Fibroblast of skin of right quadriceps (primary cell): ENCODE data around the gene UFSP1.
"Not testable (repeated sequence)": the region's sequence is repeated elsewhere in the genome, so short reads cannot be mapped to it uniquely, and the experiment has no call there.

Experiments
- DNase-seq: peaks from one replicate; pipeline ENCODE4 v3.0.0-alpha.2; 2013

UFSP1 gene

DNA sequence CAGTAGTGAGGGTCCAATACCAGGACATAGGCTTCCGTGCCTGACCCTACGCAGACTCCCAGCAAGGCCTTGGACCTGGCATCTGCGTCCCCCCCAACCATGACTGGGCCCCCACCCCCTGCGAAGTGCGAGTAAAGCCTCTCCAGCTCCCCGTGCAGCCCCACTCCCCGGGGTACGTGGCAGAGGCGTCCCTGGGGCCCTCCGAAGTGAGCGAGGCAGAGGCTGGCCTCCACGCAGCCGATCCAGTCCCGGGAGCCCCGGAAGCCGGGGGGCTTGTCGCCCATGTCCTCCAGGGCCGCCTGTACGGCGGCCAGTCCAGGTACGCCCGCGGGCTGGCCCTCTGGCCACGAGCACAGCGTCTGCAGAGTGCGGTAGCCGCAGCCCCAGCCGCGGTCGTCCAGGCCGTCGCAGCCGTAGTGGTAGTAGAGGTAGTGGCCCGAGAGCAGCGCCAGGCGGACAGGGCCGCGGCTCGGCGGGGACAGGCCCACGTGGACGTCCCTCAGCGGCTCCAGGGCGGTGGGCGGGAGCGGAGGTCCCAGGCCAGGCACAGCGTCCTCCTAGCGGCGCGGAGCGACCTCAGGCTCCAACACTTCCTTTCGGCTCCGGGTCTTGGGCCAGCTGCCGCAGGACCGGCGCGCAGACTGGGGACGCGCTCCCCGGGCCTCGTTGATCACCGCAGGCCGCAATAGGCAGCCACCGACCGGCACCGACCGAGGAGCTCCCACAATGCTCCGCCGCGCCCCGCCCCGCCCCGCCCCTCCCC is at the start of gene UFSP1:
Gene UFSP1 (minus strand): TSS at position 728 of the 763 bp plus-strand sequence. CDS start 444 bp downstream, at position 284.
- DNase-seq, result no peak

DNA sequence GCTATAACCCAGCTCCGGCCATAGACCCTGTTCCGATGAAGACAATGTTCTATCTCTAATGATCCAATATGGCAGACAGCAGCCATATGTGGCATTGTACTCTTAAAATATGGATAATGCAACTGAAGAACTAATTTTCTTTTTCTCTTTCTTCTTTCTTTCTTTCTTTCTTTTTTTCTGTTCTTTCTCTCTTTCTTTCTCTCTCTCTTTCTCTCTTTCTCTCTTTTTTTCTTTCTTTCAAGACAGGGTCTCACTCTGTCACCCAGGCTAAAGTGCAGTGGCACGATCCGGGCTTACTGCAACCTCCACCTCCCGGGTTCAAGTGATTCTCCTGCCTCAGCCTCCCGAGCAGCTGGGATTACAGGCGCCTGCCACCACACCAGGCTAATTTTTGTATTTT is 46.7 kb upstream of the UFSP1 start:
- DNase-seq, result not testable (repeated sequence)

DNA sequence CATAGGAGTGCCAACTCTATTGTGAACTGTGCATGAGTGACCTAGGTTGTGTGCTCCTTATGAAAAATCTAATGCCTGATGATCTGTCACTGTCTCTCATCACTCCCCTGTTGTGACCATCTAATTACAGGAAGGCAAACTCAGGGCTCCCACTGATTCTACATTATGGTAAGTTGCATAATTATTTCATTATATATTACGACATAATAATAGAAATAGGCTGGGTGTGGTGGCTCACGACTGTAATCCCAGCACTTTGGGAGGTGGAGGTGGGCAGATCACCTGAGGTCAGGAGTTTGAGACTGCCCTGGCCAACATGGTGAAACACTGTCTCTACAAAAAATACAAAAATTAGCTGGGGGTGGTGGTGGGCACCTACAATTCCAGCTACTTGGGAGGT is 45.9 kb upstream of the UFSP1 start:
- not testable (repeated sequence) for DNase-seq

DNA sequence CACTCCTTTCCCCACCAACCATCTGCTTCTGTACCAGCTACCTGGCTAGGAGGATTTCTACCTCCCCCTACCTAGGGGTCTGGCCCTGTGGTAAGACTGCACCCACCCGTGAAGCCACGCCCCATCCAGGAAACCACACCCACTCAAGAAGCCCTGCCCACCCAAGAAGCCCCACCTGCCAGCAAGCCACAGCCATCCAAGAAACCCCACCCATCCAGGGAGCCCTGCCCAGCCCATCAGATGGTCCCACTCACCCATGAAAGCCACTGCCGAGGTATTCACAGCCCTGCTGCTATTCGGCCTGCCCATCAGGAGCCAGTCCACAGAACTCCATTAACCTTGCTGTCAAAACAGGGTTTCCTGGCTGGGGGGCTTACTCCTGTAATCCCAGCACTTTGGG is 44.2 kb upstream of the UFSP1 start:
- DNase-seq, result no peak

DNA sequence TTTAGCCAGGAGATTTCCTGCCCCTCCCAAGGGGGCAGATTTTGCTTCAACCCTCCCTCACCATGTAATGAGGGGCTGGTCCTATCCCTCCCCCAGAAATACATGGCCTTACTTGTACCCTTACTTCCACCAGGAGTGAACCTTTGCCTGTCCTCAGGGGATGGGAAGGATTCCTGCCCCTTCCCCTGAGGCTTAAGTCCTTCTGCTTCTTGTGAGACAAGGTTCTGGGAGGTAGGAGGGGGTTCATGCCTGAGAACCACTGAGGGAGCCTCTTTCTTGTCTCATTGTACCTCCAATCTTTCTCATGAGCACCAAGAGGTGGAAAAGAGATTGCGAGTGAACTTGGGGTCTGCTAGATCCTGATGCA is 40.3 kb upstream of the UFSP1 start:
- DNase-seq, result no peak

DNA sequence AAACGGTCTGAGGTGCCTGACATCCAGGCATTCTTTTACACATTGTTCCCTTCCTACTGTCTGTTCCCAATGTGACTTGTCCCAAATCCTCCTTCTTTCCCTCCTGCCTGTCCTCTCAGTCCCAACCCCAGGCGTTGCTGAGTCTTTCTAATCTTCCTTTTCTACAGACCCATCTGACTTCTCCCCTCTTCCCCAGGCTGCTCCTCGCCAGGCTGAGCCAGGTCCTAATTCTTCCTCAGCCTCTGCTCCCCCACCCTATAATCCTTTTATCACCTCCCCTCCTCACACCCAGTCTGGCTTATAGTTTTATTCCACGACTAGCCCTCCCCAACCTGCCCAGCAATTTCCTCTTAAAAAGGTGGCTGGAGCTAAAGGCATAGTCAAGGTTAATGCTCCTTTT is 34.1 kb upstream of the UFSP1 start:
- not testable (repeated sequence) for DNase-seq

DNA sequence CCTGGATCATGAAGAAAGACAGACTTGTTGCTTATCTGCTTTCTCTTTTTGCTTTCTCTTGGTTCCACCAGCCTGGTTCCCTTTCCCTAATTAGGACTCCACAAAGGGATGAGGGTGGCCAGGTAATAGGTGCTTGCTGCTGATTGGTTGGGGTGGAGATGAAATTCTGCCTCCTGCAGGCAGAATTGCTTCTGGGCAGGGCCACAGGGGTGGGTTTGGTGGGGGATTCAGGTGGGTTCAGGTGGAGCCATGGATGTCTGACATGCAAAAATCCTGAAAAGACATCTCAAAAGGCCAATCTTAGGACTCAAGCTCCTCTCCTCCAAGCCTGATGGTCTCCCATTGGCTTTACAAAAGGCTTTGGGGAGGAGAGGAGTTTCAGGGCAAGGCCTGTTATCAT is 31.5 kb upstream of the UFSP1 start:
- DNase-seq, result no peak

DNA sequence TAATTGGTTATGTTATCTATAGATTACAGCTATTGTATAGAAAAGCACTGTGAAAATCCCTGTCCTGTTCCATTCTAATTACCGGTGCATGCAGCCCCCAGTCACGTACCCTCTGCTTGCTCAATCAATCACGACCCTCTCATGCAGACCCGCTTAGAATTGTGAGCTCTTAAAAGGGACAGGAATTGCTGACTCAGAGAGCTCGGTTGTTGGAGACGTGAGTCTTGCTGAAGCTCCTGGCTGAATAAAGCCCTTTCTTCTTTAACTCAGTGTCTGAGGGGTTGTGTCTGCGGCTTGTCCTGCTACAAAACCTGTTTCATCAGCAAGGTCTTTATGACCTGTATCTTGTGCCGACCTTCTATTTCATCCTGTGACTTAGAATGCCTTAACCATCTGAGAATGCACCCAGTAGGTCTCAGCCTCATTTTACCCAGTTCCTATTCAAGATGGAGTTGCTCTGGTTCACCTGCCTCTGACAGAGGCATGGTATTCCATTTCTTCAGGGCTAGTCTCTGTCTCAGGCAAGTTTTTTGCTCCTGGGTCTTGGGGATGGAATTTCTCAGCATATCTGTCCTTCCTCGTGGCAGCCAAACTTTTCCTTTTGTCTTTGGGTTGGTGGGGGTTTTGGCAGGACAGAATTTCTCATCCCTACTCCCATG is 30.4 kb upstream of the UFSP1 start:
- DNase-seq, result not testable (repeated sequence)

DNA sequence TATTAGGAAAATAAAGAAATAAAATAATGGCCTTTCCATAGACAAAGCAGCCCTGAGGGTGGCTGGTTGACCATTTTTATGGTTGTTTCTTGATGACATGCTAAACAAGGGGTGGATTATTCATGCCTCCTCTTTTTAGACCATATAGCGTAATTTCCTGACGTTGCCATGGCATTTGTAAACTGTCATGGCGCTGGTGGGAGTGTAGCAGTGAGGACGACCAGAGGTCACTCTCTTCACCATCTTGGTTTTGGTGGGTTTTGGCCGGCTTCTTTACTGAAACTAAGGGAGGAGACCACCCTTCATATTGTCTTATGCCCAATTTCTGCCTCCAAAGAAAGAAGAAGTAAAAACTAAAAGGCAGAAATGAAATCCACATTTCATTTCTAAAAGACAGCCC is 29.8 kb upstream of the UFSP1 start:
- not testable (repeated sequence) for DNase-seq

DNA sequence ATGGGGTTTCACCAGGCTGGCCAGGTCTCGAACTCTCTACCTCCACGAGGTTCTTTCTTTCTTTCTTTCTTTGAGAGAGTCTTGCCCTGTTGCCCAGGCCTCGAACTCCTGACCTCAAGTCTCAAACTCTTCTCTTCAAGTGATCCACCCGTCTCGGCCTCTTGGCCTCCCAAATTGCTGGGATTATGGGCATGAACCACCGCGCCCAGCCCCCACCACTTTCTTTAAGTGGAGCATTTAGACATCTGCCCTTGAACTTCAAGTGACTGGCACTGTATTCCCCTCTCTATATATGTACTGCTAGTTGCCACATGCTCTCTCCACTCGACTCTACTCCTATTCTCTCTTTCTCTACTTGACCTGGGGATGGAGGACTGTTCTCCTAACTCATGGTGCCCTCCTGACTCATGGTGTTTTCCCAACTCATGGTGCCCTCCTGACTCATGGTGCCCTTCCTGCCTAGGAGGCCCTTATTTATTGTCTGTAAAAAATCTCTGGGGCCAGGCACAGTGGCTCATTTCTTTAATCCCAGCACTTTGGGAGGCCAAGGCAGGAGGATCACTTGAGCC is 25.4 kb upstream of the UFSP1 start:
- no peak for DNase-seq

DNA sequence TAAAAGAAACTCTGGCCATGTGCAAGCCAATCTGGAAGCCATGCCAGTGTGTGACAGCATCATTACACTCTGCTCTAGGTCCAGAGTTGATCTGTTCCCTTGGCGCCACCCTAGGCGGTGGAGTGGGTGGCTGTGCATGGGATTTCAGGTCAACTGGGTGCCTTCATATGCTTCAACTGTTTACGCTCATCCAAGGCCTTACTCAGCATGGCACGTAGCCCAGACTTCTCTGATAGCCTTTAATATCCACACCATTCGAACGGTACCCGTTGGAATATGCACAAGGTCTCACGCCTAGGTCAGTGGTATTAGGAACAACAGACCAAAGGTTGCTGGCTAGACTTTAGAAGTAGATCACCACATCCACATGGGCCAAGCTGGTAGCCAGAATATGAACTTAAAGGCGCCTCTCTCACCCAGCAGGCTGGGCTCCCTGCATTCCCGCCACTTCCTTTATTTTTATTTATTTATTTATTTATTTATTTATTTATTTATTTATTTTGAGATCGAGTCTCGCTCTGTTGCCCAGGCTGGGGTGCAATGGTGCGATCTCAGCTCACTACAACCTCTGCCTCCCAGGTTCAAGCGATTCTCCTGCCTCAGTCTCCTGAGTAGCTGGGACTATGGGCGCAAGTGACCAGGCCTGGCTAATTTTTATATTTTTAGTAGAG is 24.8 kb upstream of the UFSP1 start:
- DNase-seq, result no peak

DNA sequence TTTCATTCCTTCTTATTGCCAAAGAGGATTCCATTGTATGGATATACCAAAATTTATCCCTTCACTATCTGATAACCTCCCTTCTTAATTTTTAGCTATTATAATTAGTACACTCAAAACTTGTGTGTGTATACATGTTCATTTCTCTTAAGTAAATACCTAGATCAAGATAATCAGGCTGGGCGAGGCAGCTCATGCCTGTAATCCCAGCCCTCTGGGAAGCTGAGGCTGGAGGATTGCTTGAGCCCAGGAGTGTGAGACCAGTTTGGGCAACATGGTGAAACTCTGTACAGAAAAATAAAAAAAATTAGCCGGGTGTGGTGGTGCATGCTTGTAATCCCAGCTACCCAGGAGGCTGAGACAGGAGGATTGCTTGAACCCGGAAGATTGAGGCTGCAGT is 22.0 kb upstream of the UFSP1 start:
- no peak for DNase-seq

DNA sequence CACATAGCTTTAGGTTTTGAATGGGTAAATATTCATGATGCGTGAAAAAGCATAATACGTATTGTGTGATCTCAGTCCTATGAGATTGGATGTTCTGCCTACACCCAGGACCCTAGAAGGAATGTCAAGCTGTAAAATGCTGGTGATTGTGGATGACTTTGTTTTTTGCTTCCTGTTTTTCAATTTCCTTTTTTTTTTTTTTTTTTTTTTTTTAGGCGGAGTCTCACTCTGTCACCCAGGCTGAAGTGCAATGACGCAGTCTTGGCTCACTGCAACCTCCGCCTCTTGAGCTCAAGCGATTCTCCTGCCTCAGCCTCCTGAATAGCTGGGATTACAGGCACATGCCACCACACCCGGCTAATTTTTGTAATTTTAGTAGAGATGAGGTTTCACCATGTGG is 20.9 kb upstream of the UFSP1 start:
- DNase-seq, result not testable (repeated sequence)

DNA sequence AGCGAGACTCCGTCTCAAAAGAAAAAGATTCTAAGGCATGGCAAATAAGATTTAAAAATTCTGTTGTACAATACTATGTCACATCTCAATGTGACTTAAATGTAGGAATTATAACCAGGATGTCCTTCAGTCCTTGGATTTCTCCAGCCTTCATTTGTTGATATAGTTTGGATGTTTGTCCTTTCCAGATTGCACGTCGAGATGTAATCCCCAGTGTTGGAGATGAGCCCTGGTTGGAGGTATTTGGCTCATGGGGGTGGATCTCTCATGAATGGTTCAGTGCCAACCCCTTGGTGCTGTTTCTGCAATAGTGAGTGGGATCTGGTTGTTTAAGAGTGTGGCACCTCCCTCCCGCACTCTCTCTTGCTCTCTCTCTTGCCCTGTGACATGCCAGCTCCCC is 19.0 kb upstream of the UFSP1 start:
- DNase-seq, result no peak

DNA sequence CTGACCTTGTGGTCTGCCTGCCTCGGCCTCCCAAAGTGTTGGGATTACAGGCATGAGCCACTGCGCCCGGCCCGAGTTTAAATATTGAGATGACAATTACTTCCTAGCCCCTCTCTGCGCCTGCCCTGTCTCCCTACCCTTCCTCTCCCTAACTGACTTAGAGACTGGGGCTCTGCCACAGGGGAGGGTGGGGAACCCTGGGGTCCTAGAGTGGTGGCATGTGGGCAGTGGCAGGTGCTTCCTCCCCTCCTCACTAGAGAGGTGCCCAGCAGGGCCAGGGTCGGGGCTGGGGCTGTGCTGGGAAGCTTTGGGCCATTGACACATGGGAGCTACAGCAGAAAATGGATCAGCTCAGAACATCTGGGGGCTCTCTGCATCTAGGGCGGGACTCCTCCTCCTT is 13.1 kb upstream of the UFSP1 start:
- DNase-seq, result no peak

DNA sequence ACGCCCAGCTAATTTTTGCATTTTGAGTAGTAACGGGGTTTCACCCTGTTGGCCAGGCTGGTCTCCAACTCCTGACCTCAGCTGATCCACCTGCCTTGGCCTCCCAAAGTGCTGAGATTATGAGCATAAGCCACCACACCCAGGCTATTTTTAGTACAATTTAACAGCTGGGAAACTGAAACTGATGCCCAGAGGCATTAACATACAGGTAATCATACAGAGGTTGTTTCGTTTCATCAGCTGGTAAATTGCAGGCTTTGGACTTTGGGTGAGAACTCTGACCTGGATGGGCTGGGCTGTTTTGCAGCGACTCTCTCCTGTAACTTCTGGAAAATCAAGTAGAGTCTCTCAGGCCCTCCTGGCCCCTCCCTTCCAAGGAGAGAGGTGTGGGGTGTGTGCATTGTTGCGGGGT is 12.4 kb upstream of the UFSP1 start:
- DNase-seq, result no peak

DNA sequence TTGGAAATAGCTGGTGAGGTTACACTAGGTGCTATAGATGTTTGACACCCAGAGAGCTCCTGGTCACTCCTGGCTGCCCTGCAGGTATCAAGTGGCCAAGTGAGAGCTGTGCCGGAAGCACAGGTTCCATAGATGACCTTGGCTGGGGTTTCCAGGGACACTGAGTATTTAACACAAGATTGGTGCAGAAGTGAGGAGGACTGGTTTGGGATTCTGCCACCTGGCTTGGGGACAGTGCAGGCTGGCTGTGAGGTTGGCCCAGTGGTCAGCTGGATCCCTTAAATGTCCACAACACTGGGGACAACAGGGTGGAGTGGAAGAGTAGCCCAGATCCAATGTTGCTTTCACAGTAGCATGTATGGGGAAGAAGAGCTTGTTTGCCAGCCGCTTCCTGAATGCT is 11.5 kb upstream of the UFSP1 start:
- no peak for DNase-seq

DNA sequence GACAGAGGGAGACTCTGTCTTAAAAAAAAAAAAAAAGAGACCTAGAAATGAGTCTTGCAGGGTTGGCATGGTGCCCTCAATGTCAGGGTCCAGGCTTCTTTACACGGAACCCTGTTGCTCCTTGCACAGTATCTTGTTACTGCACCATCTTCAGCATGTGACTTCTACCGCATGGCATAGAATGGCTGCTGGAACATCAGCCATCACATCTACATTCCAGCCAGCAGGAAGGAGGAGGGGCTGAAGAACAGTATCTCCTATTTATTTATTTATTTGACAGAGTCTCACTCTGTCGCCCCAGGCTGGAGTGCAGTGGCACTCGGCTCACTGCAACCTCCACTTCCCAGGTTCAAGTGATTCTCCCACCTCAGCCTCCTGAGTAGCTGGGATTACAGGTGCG is 9.9 kb upstream of the UFSP1 start:
- no peak for DNase-seq

DNA sequence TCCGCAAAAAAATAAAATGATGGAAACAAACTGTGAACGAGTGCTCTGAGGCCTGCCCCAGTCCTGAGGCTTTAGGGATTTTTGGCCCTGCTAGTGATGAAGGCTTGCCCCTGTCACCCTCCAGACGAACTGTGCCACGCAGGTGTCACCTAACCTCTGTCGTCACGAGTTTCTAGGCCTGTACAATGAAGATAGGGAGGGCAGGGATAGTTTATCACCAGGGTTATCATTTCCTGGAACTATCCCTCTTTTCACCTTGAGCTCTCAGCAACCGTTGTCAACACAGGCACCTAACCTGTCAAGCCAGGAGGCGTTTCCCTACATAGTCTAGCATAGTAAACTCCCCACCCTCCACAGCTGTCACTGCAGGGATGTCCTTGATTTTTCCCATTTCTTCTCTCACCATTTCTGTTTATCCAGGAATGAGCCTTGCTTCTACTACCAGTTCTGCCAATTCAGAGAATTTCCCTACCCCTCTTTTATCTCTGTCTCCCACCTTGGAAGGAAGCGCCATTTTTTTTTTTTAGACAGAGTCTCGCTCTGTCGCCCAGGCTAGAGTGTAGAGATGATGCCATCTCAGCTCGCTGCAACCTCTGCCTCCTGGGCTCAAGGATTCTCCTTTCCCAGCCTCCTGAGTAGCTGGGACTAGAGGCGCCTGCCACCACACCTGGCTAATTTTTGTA is 8.4 kb upstream of the UFSP1 start:
- no peak for DNase-seq

DNA sequence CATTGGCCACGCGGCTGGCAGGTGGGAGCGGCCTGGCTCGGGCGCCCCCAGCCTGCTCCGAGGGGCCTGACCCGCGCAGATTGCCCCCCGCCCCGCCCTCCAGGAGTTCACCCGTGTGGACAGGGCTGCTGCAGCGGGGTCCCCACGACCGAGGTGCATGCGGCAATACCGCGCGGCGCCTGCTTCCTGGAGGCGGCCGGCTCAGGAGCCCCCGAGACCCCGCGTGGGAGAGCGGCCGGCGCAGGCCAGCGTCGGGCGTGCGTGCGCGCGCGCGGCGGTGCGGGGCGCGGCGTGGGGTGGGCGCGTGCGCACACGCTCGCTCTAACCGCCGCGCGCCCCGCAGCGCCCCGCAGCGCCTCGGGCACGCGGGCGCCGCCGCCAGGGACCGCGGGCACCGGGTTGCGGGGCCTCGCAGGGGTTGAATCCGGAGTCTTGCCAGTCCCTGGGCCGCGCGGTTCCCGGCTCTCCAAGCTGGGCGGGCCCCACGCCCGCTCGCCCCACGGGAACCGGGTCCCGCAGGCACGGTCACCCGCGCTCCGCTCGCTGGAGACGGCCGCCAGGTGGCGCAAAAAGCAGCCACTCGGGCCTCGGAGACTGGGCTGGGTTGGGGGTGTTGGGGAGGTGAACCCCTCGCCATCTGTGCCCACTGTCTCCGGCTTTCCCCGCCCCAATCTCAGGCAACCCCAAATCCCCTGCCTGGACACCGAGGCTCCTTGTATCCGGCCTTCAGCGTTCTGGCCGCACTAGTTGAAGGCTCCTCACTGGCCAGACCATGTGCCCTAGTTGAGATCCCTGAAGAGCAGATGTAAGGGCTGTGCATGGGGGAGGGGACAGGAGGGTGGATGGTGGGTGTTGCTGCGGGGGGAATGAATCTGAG is 7.5 kb upstream of the UFSP1 start:
- DNase-seq, result no peak

DNA sequence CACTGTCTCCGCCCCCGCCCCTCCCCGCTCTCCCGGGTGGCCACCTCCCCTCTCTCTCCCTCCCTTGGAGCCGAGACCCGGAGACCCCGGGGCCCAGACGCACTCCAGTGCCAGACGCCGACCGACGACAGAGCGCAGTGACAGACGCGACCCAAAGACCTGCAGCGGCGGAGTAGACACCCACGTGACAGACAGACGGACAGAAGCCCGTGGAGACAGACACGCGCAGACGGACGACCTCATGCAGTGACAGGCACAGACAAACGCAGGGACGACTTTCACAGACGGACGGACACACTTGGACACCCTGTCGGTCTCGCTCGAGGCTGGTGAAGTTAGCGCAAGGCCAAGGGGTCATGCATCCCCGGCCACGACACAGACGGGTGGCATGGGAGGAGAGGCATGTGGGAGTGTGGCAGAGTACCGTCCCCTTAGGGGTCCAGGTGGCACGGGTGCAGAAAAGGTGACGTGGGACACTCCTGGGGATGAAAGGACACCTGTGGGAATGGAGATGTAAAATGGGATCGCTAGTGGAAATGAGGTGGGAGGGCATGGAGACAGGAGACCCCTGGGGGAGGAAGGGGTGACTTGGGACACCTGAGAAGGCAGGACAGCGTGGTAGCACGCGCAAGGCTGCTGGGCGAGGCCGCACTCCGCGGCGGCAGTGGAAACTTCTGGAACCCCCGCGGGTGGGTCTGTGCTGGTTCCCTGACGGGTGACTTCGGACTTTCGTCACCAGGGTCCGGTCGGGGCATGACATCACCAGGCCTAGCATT is 6.6 kb upstream of the UFSP1 start:
- no peak for DNase-seq

DNA sequence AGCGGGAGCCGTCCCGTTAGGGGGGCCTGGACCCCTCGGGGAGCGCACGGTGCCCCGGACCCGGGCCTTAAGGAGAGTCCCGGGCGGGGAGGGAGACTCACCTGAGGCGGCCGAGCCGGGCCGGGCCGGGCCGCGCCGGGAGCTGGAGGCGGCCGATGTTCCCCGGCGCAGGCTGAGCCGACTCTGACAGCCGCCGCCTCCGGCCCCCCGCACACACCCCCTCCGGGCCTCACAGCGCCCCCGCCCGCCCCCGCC is 6.1 kb upstream of the UFSP1 start, which contains the start of gene ACHE:
Gene ACHE (minus strand): TSS at position 188 of the 255 bp plus-strand sequence. CDS start 1,656 bp downstream, outside the sequence.
- DNase-seq, result no peak
